Vagina (tissue), 2 donors: ENCODE data around the gene GUCY2C.

Experiments
- CTCF ChIP-seq, 3 experiments: fragments of 450-650 bp in 2 of 3; fragments of 200-600 bp in 1 of 3; sonication (generic) in 1 of 3; IDR thresholded peaks; one replicate each; pipeline ENCODE4 v1.5.1; 2017 to 2019; ENCODE audit warnings: antibody characterized with exemption in 3 of 3, mild to moderate bottlenecking in 2 of 3, moderate library complexity in 2 of 3
- POLR2A ChIP-seq, 2 donors: fragments of 450-650 bp; IDR thresholded peaks; one replicate each; pipeline ENCODE4 v1.6.1; 2017; ENCODE audit warnings: antibody characterized with exemption in 2 of 2, mild to moderate bottlenecking in 2 of 2, moderate library complexity in 2 of 2
- POLR2AphosphoS5 ChIP-seq, 2 donors: sonication (generic); formaldehyde crosslinking; IDR thresholded peaks; one replicate each; pipeline ENCODE4 v1.9.0; 2017; ENCODE audit warnings: antibody characterized with exemption in 2 of 2, mild to moderate bottlenecking in 2 of 2, low read depth in 1 of 2; ENCODE audit not compliant: insufficient read depth in 1 of 2

- TF ChIP-seq CTCF (IDR thresholded peaks at IDR 0.05) (no peak), POLR2A (IDR thresholded peaks at IDR 0.05) (no peak), POLR2AphosphoS5 (IDR thresholded peaks at IDR 0.05; ENCODE audit: insufficient read depth in 1 of 2, low read depth in 1 of 2) (no peak)
Observed at GRCh38 chr12:14694970-14695369, 1.4 kb downstream of the GUCY2C start.
